ENCODE measurements around the gene ADARB2.

GRCh38 chr10:1744524-1744923 lies 7.2 kb upstream of the ADARB2 start:
- TF ChIP-seq, protein P1, sequence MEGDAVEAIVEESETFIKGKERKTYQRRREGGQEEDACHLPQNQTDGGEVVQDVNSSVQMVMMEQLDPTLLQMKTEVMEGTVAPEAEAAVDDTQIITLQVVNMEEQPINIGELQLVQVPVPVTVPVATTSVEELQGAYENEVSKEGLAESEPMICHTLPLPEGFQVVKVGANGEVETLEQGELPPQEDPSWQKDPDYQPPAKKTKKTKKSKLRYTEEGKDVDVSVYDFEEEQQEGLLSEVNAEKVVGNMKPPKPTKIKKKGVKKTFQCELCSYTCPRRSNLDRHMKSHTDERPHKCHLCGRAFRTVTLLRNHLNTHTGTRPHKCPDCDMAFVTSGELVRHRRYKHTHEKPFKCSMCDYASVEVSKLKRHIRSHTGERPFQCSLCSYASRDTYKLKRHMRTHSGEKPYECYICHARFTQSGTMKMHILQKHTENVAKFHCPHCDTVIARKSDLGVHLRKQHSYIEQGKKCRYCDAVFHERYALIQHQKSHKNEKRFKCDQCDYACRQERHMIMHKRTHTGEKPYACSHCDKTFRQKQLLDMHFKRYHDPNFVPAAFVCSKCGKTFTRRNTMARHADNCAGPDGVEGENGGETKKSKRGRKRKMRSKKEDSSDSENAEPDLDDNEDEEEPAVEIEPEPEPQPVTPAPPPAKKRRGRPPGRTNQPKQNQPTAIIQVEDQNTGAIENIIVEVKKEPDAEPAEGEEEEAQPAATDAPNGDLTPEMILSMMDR (IDR thresholded peaks at IDR 0.05; ENCODE audit: poor library complexity) = no peak
- TF ChIP-seq EZH2 (IDR thresholded peaks at IDR 0.05; ENCODE audit: borderline replicate concordance) = no peak

Data from hepatocyte (in vitro differentiated cells).